ENCODE measurements around the gene GREB1L. TPM values are rescaled to one million over a fixed set of nuclear protein-coding genes. Genes with fewer than 3 reads are reported as not detected.

Gene GREB1L
- total RNA-seq, 2 donors from 2014 or later = 0.20 to 0.58 TPM

DNA sequence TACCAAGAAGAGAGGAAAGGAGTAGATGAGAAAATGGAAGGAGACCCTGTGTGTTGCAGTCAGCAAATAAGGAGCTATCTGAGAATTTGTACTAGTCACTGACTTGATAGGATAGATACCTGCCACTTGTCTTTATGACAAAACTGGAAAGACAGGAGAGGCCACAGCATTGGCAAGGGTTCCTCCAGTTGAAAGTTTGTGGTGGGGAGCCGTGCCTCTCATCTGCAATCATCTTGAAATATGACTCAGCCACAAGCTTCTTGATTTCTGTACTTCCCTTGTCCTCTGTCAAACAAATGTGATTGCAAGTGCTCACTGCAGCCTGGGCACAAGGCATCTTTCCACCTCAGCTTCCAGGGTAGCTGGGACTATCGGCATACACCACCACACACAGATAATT is 99.1 kb downstream of the GREB1L start:
- no peak overlapping the region for H3K27ac ChIP-seq
- no peaks in the 10 kb centered on the region for H3K9me3 ChIP-seq
- H3K36me3 ChIP-seq = no peaks in the 10 kb centered on the region
- intact Hi-C loops (cut with DNase I) = no loop called here
- no peak overlapping the region for H3K4me3 ChIP-seq
- H3K9ac ChIP-seq (ENCODE audit: low read depth in 2 of 2, low read length in 2 of 2) = no peak overlapping the region
- TF ChIP-seq, protein P1, sequence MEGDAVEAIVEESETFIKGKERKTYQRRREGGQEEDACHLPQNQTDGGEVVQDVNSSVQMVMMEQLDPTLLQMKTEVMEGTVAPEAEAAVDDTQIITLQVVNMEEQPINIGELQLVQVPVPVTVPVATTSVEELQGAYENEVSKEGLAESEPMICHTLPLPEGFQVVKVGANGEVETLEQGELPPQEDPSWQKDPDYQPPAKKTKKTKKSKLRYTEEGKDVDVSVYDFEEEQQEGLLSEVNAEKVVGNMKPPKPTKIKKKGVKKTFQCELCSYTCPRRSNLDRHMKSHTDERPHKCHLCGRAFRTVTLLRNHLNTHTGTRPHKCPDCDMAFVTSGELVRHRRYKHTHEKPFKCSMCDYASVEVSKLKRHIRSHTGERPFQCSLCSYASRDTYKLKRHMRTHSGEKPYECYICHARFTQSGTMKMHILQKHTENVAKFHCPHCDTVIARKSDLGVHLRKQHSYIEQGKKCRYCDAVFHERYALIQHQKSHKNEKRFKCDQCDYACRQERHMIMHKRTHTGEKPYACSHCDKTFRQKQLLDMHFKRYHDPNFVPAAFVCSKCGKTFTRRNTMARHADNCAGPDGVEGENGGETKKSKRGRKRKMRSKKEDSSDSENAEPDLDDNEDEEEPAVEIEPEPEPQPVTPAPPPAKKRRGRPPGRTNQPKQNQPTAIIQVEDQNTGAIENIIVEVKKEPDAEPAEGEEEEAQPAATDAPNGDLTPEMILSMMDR (IDR thresholded peaks at IDR 0.05) = no peak
- no peaks in the 10 kb centered on the region for H3K4me1 ChIP-seq
- H3K27me3 ChIP-seq = no peaks in the 10 kb centered on the region
- no peak for DNase-seq

DNA sequence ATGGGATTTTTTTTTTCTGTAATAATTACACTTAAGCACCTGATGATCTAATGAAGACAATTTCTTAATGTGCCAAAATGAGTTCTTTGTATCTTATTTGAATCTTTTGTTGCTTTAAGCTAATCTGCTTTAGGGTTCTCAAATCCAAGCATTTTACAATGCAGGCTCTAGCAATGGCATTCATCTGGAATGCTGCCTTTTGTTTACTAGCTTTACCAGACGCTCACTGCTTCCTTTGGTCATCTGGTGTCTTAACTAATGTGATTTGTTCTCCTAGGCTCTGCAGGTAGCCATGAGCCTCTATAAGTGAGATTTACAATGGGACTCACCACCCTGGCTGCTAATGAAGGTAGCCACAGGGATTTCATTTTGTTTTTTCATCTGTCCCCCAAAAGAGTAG is 100.3 kb downstream of the GREB1L start:
- Histone ChIP-seq H3K27me3 (no peaks in the 10 kb centered on the region), H3K27ac (no peak overlapping the region), H3K4me3 (no peak overlapping the region), H3K9ac (ENCODE audit: low read depth in 2 of 2, low read length in 2 of 2) (no peak overlapping the region), H3K9me3 (no peaks in the 10 kb centered on the region), H3K36me3 (no peaks in the 10 kb centered on the region), H3K4me1 (no peaks in the 10 kb centered on the region)
- TF ChIP-seq, protein P1 (IDR thresholded peaks at IDR 0.05) = no peak
- no peak for DNase-seq
- intact Hi-C loops (cut with DNase I) = no loop called here

DNA sequence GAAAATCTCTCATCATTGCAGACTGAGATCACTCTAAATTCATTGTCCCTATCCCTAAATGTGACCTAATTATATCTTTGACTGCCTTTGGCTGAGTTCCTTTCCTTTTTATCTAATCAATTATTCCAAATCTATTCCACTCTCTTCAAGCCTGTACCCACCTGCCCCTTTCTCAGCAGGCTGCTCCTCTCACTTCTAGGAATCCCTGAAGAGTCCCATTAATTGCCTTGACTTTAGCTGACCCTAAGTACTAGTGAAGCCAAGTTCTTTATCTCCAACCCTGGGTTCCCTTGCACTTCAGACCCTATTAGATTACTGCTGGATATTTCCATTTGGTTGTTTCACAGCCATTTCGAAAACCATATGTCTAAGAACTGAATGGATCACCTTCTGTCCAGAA is 102.8 kb downstream of the GREB1L start:
- Histone ChIP-seq H3K9me3 (no peaks in the 10 kb centered on the region), H3K36me3 (no peaks in the 10 kb centered on the region), H3K9ac (ENCODE audit: low read depth in 2 of 2, low read length in 2 of 2) (no peak overlapping the region), H3K27me3 (no peaks in the 10 kb centered on the region), H3K4me1 (no peaks in the 10 kb centered on the region), H3K4me3 (no peak overlapping the region), H3K27ac (no peak overlapping the region)
- TF ChIP-seq, protein P1 (IDR thresholded peaks at IDR 0.05) = no peak
- DNase-seq = no peak
- intact Hi-C loops (cut with DNase I) = no loop called here

DNA sequence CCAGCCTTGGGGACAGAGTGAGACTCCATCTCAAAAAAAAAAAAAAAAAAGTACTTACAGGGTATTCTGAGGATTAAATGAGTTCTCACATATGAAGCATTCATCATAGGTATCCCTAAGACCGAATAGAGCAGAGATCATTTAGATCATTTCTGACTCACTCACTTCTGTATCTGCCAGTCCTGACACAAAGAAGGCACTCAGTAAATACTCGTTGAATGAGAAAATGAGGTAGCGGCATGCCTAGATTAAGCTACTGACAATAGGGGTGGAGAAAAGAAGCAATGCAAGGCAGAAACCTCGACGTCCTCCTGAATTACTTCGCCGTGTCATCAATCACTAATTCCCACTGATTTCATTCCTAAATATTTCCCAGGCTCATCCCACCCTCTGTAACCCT is 103.8 kb downstream of the GREB1L start:
- H3K4me3 ChIP-seq = no peak overlapping the region
- no peaks in the 10 kb centered on the region for H3K4me1 ChIP-seq
- no peak overlapping the region for H3K9ac ChIP-seq (ENCODE audit: low read depth in 2 of 2, low read length in 2 of 2)
- intact Hi-C loops (cut with DNase I) = no loop called here
- H3K36me3 ChIP-seq = no peaks in the 10 kb centered on the region
- DNase-seq = no peak
- H3K9me3 ChIP-seq = no peaks in the 10 kb centered on the region
- no peaks in the 10 kb centered on the region for H3K27me3 ChIP-seq
- TF ChIP-seq, protein P1 (IDR thresholded peaks at IDR 0.05) = no peak
- no peak overlapping the region for H3K27ac ChIP-seq

DNA sequence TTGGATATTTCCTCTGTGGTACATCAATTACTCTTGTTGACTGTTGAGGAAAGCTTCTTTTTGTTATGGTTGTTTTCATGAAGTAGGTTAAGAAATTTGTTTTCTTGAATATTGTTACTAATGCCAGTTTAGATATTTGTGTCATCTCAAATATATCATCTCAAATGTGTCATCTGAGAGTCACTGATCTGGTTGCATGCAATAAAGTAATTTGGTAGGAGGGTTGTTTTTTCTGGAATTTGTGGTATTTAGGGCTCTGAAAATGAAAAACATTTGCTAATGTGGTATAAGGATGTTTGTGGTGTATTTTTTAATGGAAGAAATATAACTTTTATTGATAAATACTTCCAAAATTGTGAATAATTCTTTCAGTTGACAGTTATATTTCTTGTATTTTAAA is 117.7 kb downstream of the GREB1L start:
- Histone ChIP-seq H3K4me1 (no peaks in the 10 kb centered on the region), H3K36me3 (no peaks in the 10 kb centered on the region), H3K4me3 (no peak overlapping the region), H3K27ac (no peak overlapping the region), H3K9ac (ENCODE audit: low read depth in 2 of 2, low read length in 2 of 2) (no peak overlapping the region), H3K9me3 (no peaks in the 10 kb centered on the region), H3K27me3 (no peaks in the 10 kb centered on the region)
- TF ChIP-seq, protein P1 (IDR thresholded peaks at IDR 0.05) = no peak
- intact Hi-C loops (cut with DNase I) = no loop called here
- DNase-seq = no peak

Measured in colonic mucosa (tissue), 4 donors.